Breast epithelium (tissue), 3 donors: Measurements from ENCODE around the gene ESPNL.
"Not testable (repeated sequence)": the region's sequence is repeated elsewhere in the genome, so short reads cannot be mapped to it uniquely, and the experiment has no call there.

ENCODE experiments used
- CTCF ChIP-seq, 3 donors: fragments of 450-650 bp; IDR thresholded peaks; one replicate each; pipeline ENCODE4 v1.5.1; 2016 to 2017; ENCODE audit warnings: antibody characterized with exemption in 3 of 3, mild to moderate bottlenecking in 3 of 3, moderate library complexity in 3 of 3
- POLR2A ChIP-seq: fragments of 450-650 bp; IDR thresholded peaks from one replicate; pipeline ENCODE4 v1.6.1; 2016; ENCODE audit warnings: antibody characterized with exemption, mild to moderate bottlenecking, moderate library complexity
- POLR2AphosphoS5 ChIP-seq, 3 donors: sonication (generic); formaldehyde crosslinking; IDR thresholded peaks; one replicate each; pipeline ENCODE4 v1.6.1; 2017; ENCODE audit warnings: antibody characterized with exemption in 3 of 3

GRCh38 chr2:238115709-238116108, 15.6 kb downstream of the ESPNL start:
- not testable (repeated sequence) for TF ChIP-seq POLR2AphosphoS5 (IDR thresholded peaks at IDR 0.05); POLR2A; CTCF (IDR thresholded peaks at IDR 0.05)
